Erythroblast (primary cell): Measurements from ENCODE around the gene CTF1.

Experiments
- DNase-seq, 2 experiments: peaks; one replicate each; lab custom pipeline; 2025; lab: John Stamatoyannopoulos, UW
- GATA1 ChIP-seq: IDR thresholded peaks from 2 replicates; pipeline ENCODE4 v1.6.1; 2011; ENCODE audit warnings: low read depth, mild to moderate bottlenecking, control low read depth, low read length, moderate library complexity
- POLR2A ChIP-seq: IDR thresholded peaks from 2 replicates; pipeline ENCODE4 v1.6.1; 2011; ENCODE audit warnings: mild to moderate bottlenecking, low read length

CTF1 gene

DNA sequence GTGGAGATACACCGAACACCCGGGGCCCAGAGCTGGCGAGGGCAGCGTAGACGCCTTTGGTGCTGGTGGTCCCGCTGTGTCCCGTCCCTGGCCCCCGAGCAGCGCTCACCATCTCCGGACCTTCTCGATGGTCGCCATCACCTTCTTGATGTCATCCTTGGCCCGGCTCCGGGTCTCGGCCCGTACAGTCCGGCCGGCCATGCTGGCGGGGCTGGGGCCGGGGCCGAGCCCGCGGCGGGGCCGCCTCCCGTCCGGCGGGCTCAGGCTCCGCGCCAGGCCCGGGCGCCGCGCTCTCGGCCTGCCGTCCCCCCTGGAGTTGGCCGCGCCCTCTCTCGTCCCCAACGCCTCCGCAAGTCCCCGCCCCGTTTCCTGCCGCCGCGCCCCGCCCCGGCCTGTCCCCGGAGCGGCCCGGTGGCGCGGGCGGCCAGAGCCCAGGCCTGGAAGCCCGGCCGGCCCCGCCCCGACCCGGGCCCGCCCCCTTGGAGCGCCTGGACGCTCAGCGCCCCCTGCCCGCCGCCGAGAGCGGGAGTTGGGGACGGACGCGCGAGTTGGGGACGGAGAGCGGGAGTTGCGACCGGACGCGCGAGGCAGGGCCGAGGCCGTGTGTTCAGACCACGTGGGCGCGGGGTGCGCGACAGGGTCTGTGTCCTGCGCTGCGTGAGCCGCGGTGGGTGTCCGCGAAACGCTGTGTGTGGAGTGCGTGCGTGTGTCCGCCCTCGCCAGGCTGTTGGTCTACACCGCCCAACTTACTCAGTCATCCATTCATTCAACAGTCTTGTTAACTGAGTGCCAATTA is 2.5 kb upstream of the CTF1 start, which contains the start of gene BCL7C:
Gene BCL7C, minus strand, starts transcription at position 334 of the 796 bp plus-strand sequence. Its CDS starts 133 bp downstream, at position 201.
- TF ChIP-seq POLR2A: peak; percentile 77
- TF ChIP-seq GATA1: no peak
- peak; percentile 92 to 93 for DNase-seq

DNA sequence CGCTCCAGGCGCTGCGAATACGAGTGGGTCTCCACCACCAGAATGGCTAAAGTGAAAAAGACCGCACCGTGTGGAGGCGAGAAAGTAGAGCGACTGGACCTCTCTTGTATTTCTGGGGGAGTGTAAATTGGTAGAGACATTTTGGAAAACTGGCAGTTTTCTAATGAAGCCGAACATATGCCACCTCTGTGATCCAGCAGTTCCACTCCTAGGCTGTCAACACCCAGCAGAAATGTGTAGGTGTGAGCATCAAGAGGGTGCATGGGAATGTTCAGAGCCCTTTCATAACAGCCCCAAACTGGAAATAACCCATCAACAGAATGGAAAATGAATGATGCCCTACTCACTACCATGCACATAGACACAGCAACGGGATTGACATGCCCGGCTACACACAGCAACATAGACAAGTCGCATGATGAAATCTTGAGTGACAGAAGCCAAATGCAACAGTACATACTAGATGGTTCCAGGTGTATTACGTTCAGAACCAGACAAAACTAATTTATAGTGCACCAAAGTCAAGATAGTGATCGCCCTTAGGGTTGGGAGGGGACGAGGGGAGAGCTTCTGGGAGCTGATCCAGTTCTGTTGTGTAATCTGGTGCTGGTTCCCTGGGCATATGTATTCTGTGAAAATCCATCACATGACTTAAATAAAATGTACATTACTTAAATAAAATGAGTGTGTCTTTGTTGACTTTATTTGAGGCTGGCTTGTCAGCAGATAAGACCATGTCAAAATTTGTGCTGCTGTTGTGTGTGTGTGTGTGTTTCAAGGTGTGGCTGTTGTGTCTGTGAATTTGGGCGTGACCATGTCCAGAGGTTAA is 1.7 kb upstream of the CTF1 start:
- DNase-seq: no peak
- no peak for TF ChIP-seq GATA1
- no peak for TF ChIP-seq POLR2A

DNA sequence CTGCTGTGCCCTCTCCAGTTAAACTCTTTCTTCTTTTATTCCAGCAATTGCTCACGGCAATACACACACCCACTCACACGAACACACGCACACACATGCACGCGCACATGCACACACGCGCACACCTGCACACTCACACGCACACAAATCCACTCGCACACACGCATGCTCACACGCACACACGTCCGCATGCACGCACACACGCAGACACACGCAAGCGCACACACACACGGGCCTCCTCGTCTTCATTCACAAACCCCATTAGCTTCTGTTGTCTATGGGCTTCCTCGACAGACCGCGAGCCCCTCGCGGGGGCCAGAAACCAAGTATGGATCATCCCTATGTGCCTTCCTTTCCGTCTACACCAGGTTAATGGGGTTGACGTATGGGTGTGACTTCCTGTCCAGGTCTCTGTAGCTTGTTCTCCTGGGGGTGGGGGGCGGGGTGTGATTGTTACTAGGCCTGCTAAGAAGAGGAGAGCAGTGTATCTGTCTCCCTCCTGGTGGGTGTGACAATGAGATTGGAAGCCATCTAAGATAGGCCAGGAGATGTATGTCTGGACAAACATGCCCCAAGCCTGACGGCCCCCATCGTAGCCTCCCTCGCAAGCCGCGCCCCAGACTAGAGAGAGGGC is 670 bp upstream of the CTF1 start:
- TF ChIP-seq POLR2A: no peak
- no peak for TF ChIP-seq GATA1
- peak in 1 of 2 experiments; percentile 73 for DNase-seq

DNA sequence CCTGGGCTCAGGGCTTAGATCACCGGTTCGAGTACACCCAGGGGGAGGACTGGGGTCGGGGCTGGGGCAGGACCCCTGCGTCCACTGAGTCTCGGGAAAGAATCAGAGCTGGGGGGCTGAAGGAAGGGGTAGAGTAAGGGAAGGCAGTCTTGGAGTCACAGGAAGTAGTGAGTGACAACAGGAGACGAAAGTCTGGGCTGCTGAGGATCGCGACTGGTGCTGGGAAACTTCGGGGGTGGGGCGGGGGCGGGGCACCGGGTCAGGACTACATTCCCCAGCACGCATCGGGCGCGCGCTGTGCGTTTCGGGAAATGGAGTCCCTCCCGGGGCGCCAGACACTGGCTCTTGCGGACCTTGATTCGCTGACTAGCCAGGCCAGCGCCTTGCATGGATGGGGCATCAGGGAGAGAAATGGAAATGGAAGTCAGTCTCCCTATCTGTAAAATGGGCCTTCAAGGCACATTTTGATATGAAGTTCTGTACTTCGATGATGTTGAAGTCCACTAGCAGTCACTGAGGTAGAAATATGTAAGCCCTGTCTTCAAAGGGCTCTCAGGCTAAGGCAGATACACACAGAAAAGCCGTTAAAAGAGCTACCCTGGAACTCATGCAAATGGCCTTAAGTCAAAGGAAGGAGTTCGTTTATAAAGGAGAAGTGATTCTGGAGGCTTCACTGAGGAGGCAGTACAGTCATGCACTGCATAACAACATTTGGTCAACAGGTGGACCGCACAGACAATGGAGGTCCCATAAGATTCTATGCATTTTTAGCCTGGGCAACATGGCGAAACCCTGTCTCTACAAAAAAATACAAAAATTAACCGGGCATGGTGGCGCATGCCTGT is 697 bp downstream of the CTF1 start:
- TF ChIP-seq GATA1: no peak
- TF ChIP-seq POLR2A: peak; percentile 46
- DNase-seq: peak; percentile 90 to 91

DNA sequence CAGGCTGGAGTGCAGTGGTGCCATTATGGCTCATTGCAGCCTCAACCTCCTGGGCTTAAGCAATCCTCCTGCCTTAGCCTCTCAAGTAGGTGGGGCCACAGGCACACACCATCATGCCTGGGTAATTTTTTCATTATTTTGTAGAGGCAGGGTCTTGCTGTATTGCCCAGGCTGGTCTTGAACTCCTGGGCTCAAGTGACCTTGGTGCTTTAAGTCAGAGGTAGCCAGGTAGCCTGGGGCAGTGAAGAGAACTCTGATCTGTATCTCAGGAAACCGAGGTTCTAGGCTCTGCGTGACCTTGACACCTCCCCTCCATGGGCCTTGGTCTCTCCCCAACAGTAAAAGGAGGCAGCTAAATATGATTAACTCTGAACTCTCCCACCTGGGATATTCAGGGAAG is 3.4 kb downstream of the CTF1 start:
- no peak for TF ChIP-seq GATA1
- TF ChIP-seq POLR2A: no peak
- DNase-seq: no peak

DNA sequence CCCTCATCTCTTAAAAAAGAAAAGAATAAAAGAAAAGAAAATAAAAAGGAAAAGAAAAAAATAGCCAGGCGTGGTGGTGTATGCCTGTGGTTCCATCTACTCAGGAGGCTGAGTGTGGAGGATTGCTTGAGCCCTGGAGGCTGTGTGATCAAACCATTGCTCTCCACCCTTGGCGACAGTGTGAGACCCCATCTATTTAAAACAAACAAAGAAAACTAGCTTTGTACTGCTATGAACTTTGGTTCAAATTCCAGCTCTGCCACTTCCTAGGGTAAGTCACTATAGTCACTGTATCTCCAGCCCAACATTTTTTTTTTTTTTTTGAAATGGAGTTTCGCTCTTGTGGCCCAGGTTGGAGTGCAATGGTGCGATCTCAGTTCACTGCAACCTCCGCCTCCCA is 4.2 kb downstream of the CTF1 start:
- no peak for DNase-seq
- TF ChIP-seq GATA1 (no peak), POLR2A (no peak)

DNA sequence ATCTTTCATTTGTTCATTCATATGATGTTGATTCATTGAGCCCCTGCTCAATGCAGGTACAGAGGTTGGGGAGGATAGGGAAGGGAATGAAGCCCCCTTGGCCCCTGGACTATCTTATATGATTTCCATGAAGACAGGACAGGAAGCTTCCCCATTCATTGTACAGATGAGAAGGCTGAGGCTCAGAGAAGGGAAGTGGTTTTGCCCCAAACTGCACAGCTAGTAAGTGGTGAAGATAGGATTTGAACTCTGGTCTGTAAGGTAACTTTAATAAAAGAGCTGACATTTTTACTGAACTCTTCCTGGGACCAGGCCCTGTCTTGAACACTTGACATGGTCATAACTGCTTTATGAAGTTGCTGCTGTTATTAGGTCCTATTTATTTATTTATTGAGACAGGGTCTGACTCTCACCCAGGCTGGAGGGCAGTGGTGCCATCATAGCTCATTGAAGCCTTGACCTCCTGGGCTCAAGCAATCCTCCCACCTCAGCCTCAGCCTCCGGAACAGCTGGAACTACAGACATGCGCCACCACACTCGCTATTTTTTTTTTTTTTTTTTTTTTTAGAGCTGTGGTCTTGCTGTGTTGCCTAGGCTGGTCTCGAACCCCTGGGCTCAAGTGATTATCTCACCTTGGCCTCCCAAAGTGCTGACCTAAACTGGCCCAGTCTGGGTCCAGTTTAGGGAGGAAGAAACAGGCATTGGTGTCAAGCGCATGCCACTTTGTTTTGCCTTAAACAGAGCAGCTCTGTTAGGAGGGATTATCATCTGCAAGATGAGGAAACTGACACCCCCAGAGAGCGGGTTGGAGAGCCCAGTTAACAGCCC is 5.0 kb downstream of the CTF1 start:
- no peak for DNase-seq
- TF ChIP-seq GATA1: no peak
- no peak for TF ChIP-seq POLR2A

DNA sequence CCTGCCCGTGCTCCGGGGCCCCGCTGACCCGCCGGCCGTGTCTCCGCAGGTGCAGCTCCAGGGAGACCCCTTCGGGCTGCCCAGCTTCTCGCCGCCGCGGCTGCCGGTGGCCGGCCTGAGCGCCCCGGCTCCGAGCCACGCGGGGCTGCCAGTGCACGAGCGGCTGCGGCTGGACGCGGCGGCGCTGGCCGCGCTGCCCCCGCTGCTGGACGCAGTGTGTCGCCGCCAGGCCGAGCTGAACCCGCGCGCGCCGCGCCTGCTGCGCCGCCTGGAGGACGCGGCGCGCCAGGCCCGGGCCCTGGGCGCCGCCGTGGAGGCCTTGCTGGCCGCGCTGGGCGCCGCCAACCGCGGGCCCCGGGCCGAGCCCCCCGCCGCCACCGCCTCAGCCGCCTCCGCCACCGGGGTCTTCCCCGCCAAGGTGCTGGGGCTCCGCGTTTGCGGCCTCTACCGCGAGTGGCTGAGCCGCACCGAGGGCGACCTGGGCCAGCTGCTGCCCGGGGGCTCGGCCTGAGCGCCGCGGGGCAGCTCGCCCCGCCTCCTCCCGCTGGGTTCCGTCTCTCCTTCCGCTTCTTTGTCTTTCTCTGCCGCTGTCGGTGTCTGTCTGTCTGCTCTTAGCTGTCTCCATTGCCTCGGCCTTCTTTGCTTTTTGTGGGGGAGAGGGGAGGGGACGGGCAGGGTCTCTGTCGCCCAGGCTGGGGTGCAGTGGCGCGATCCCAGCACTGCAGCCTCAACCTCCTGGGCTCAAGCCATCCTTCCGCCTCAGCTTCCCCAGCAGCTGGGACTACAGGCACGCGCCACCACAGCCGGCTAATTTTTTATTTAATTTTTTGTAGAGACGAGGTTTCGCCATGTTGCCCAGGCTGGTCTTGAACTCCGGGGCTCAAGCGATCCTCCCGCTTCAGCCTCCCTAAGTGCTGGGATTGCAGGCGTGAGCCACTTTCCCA is 5.9 kb downstream of the CTF1 start:
- TF ChIP-seq GATA1 (no peak), POLR2A (peak; percentile 56)
- DNase-seq: peak; percentile 83 to 85

DNA sequence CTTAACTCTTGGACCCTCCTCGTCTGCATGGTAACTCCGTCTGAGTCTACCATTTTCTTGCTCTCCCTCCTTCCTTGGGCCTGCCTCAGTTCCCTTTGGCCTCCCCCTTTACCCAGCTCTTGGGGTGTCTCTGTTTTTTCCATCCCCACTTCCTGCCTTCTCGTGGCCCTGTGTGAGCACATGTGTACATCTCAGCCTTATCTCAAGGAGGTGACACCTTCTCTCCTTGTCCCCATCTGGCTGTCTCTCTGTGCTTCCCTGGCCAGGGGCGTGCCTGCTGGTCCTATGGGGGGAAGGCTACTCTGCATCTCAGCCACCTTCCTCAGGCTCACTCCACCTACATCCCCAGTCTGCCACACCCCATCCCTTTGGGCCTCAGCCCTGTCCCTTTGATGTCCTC is 6.6 kb downstream of the CTF1 start:
- no peak for DNase-seq
- TF ChIP-seq GATA1 (no peak), POLR2A (no peak)

DNA sequence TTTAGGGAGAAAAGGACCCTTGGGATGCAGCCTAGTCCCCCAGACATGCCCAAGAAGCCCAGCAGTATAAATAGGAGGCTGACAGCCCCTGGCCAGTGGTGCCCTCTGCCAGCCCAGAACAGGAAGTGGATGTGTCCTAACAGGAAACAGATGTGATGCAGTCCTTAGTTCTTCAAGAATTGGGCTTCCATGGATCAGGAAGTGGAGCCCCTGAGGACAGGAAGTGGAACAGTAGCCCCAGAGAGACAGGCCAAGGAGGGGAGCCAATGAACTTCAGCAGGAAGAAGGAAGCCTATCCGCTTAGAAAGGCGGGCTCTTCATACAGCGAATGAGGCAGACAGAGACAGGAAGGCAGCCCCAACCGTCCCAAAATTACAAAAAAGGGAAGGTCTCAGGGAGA is 7.2 kb downstream of the CTF1 start:
- no peak for TF ChIP-seq GATA1
- no peak for TF ChIP-seq POLR2A
- DNase-seq: no peak

DNA sequence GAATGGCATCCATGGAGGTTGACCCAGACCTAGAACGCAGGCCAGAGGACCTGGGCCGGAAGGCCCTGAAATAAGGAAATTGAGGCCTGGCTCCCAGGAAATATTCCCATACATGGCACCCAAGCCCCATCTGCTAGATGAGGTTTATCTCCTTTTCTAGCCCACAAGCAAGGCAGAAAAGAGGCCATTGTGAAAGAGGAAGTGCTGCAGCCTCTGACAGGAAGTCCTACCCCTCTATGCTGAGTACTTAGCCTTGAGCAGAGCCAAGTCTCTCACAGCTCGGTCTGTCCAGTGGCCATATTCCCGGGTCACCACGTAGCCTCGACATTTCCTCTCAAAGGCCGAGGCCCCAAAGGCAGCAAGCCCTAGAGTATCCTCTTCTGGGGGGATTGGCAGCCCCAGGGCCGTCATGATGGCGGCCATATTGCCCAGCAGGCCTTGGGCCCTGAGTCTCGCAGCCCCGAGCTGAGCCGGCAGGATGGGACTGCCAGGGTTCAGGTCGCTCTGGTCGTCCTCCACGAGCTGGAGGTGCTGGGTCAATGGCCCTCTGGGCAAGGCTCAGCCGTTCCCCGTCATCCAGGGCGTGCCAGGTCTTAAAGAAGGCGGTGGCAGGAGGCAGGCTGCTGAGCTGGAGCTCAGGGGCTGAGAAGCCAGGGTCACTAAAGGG is 7.8 kb downstream of the CTF1 start:
- no peak for DNase-seq
- TF ChIP-seq GATA1 (no peak), POLR2A (no peak)
